Smooth muscle cell (in vitro differentiated cells): ENCODE measurements around the gene LRP2. TPM values are rescaled to one million over a fixed set of nuclear protein-coding genes. Genes with fewer than 3 reads are reported as not detected.

Experiments used
- DNase-seq: peaks from one replicate; lab custom pipeline; 2025; ENCODE audit not compliant: unreplicated experiment; lab: John Stamatoyannopoulos, UW
- H2AFZ ChIP-seq: fragments of 200-600 bp; sonication (generic); 2 replicates; pipeline ENCODE4 v1.6.0; 2016; ENCODE audit warnings: antibody characterized with exemption, low read depth, mild to moderate bottlenecking
- H3F3A ChIP-seq: fragments of 200-600 bp; sonication (generic); 2 replicates; pipeline ENCODE4 v1.6.0; 2017; ENCODE audit warnings: antibody characterized with exemption, low read depth
- H3K27ac ChIP-seq: fragments of 200-600 bp; sonication (generic); 2 replicates; pipeline ENCODE4 v1.5.1; 2016; ENCODE audit warnings: low read depth, mild to moderate bottlenecking
- H3K27me3 ChIP-seq: fragments of 200-600 bp; sonication (generic); 2 replicates; pipeline ENCODE4 v1.6.1; 2016; ENCODE audit warnings: low read depth, mild to moderate bottlenecking
- H3K36me3 ChIP-seq: fragments of 200-600 bp; sonication (generic); 2 replicates; pipeline ENCODE4 v1.5.1; 2016; ENCODE audit warnings: low read depth
- H3K4me1 ChIP-seq: fragments of 200-600 bp; sonication (generic); 2 replicates; pipeline ENCODE4 v1.5.1; 2016; ENCODE audit warnings: low read depth
- H3K4me2 ChIP-seq: fragments of 200-600 bp; sonication (generic); 2 replicates; pipeline ENCODE4 v1.6.0; 2016; ENCODE audit warnings: mild to moderate bottlenecking
- H3K4me3 ChIP-seq: fragments of 200-600 bp; sonication (generic); 2 replicates; pipeline ENCODE4 v1.5.1; 2016; ENCODE audit warnings: mild to moderate bottlenecking
- H3K79me2 ChIP-seq: fragments of 200-600 bp; sonication (generic); 2 replicates; pipeline ENCODE4 v1.6.0; 2016; ENCODE audit warnings: low read depth, mild to moderate bottlenecking
- H3K9ac ChIP-seq: fragments of 200-600 bp; sonication (generic); 2 replicates; pipeline ENCODE4 v1.6.0; 2016; ENCODE audit warnings: low read depth
- H3K9me3 ChIP-seq: fragments of 200-600 bp; sonication (generic); replicated peaks from 2 replicates; pipeline ENCODE4 v1.5.1; 2016; ENCODE audit warnings: low read depth
- H4K20me1 ChIP-seq: fragments of 200-600 bp; sonication (generic); 2 replicates; pipeline ENCODE4 v1.6.0; 2016; ENCODE audit warnings: low read depth
- CTCF ChIP-seq: fragments of 200-600 bp; sonication (generic); IDR thresholded peaks from 2 replicates; pipeline ENCODE4 v1.5.1; 2017; ENCODE audit warnings: borderline replicate concordance, mild to moderate bottlenecking, antibody characterized with exemption; ENCODE audit not compliant: insufficient read depth, poor library complexity, severe bottlenecking
- WGBS: methylation state at CpG from one replicate; pipeline ENCODE4 v1.1.7; 2016; ENCODE audit warnings: low lambda C conversion rate; 5-methylcytosine and 5-hydroxymethylcytosine counted together
- polyA plus RNA-seq: library from polyadenylated mRNA; unstranded; fragments of >200 nt; fragmentation: Nextera tagmentation; extraction: Ambion mirVana; gene quantifications from 2 replicates; pipeline ENCODE4 v1.2.1, GENCODE V29; 2016
- total RNA-seq: library from RNA; depleted of rRNA; stranded (reverse); fragments of >200 nt; gene quantifications from 2 replicates; pipeline ENCODE4 v1.2.3, GENCODE V29; 2014

LRP2 gene
- total and polyA plus RNA-seq, 2 experiments from 2014 or later = 2.7 TPM; not detected in 1

- no peak overlapping the region for H3K9ac ChIP-seq
- H3K4me1 ChIP-seq = no peaks in the 10 kb centered on the region
- H3K27ac ChIP-seq = no peak overlapping the region
- no peak overlapping the region for H3K4me2 ChIP-seq
- H4K20me1 ChIP-seq = no peaks in the 10 kb centered on the region
- no peaks in the 10 kb centered on the region for H3K9me3 ChIP-seq
- no peaks in the 10 kb centered on the region for H3F3A ChIP-seq
- H3K79me2 ChIP-seq = no peaks in the 10 kb centered on the region
- no peak for TF ChIP-seq CTCF
- peaks cover 70% of the 10 kb centered on the region for H3K27me3 ChIP-seq
- no peak overlapping the region for H2AFZ ChIP-seq
- H3K4me3 ChIP-seq = no peak overlapping the region
- H3K36me3 ChIP-seq = no peaks in the 10 kb centered on the region
- DNase-seq = no peak
- WGBS = 71% methylated on average over 2 of the region's 2 CpGs
Measured at GRCh38 chr2:169089182-169089581, 273.2 kb downstream of the LRP2 start.

GRCh38 chr2:169087757-169088379, 274.5 kb downstream of the LRP2 start:
- H3K79me2 ChIP-seq = no peaks in the 10 kb centered on the region
- H2AFZ ChIP-seq = no peak overlapping the region
- TF ChIP-seq CTCF = no peak
- H3K4me3 ChIP-seq = no peak overlapping the region
- WGBS = 84% methylated on average over 6 of the region's 6 CpGs
- no peaks in the 10 kb centered on the region for H3K4me1 ChIP-seq
- peaks cover 72% of the 10 kb centered on the region for H3K27me3 ChIP-seq
- H3K9me3 ChIP-seq = no peaks in the 10 kb centered on the region
- H3F3A ChIP-seq = no peaks in the 10 kb centered on the region
- no peak overlapping the region for H3K27ac ChIP-seq
- H3K4me2 ChIP-seq = no peak overlapping the region
- H3K36me3 ChIP-seq = no peaks in the 10 kb centered on the region
- H4K20me1 ChIP-seq = no peaks in the 10 kb centered on the region
- DNase-seq = no peak
- H3K9ac ChIP-seq = no peak overlapping the region

- H3K9me3 ChIP-seq = no peaks in the 10 kb centered on the region
- no peaks in the 10 kb centered on the region for H4K20me1 ChIP-seq
- H3K4me3 ChIP-seq = no peak overlapping the region
- no peaks in the 10 kb centered on the region for H3K36me3 ChIP-seq
- H3K9ac ChIP-seq = no peak overlapping the region
- no peak overlapping the region for H3K4me2 ChIP-seq
- H3F3A ChIP-seq = no peaks in the 10 kb centered on the region
- WGBS = 98% methylated on average over 3 of the region's 3 CpGs
- no peaks in the 10 kb centered on the region for H3K79me2 ChIP-seq
- H3K4me1 ChIP-seq = no peaks in the 10 kb centered on the region
- H2AFZ ChIP-seq = no peak overlapping the region
- H3K27ac ChIP-seq = no peak overlapping the region
- H3K27me3 ChIP-seq = peaks cover 64% of the 10 kb centered on the region
- no peak for TF ChIP-seq CTCF
- DNase-seq = no peak
Measured at GRCh38 chr2:169086893-169087467, 275.4 kb downstream of the LRP2 start.

- no peaks in the 10 kb centered on the region for H3F3A ChIP-seq
- no peaks in the 10 kb centered on the region for H3K9me3 ChIP-seq
- 95% methylated on average over 4 of the region's 4 CpGs for WGBS
- no peak for DNase-seq
- H3K4me2 ChIP-seq = no peak overlapping the region
- H3K4me3 ChIP-seq = no peak overlapping the region
- no peaks in the 10 kb centered on the region for H4K20me1 ChIP-seq
- no peak for TF ChIP-seq CTCF
- no peaks in the 10 kb centered on the region for H3K4me1 ChIP-seq
- no peak overlapping the region for H2AFZ ChIP-seq
- no peaks in the 10 kb centered on the region for H3K79me2 ChIP-seq
- peaks cover 30% of the 10 kb centered on the region for H3K27me3 ChIP-seq
- no peaks in the 10 kb centered on the region for H3K36me3 ChIP-seq
- no peak overlapping the region for H3K9ac ChIP-seq
- H3K27ac ChIP-seq = no peak overlapping the region
Measured at GRCh38 chr2:169082995-169083394, 279.3 kb downstream of the LRP2 start.
